HG02870 (cell line): ENCODE results near the gene PSAPL1.

ENCODE experiments used
- ATAC-seq: cut with Tn5 transposase; IDR thresholded peaks from one replicate; pipeline ENCODE4 v1.9.1; 2021; ENCODE audit warnings: mild to moderate bottlenecking, moderate library complexity; ENCODE audit not compliant: unreplicated experiment

The PSAPL1 gene, protein sequence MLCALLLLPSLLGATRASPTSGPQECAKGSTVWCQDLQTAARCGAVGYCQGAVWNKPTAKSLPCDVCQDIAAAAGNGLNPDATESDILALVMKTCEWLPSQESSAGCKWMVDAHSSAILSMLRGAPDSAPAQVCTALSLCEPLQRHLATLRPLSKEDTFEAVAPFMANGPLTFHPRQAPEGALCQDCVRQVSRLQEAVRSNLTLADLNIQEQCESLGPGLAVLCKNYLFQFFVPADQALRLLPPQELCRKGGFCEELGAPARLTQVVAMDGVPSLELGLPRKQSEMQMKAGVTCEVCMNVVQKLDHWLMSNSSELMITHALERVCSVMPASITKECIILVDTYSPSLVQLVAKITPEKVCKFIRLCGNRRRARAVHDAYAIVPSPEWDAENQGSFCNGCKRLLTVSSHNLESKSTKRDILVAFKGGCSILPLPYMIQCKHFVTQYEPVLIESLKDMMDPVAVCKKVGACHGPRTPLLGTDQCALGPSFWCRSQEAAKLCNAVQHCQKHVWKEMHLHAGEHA

DNA sequence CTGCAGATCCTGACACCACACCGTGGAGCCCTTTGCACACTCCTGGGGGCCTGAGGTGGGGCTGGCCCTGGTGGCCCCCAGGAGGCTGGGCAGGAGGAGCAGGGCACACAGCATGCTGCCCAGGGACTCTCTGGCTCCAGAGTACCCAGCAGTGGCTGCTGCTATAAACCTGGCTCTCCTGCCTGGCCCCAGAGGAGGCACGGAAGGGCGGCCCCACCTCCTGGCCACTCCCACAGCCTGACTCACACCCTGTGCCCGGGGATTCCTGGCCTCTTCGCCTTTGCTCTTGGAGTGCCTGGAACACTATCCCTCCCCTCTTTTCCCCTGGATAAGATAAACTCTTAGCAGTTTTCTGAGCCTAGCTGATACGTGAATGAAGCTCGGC lies at the start of gene PSAPL1:
PSAPL1 (minus strand) TSS at position 165 of the 385 bp plus-strand sequence; CDS start at position 114, 51 bp downstream.
- ATAC-seq, result no peak

DNA sequence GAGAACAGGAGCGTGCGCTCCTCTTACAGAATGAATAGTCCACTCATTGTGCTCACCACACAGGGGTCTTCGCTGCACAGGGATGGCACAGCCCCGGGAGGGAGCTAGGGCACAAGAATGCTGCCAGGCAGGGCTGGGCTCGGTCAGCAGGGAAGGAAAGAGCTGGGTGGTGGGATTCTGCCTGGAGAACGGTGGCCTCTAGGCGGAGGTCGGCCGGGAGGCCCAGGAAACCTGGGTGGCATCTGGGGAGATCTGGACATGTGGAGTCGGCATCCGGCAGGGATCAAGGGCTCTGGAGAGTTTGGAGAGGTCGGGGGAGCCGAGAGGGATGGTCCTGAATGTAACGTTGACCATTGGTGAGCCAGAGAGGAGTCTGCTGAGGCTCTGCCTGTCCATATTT lies 46.5 kb upstream of the PSAPL1 start:
- no peak for ATAC-seq

DNA sequence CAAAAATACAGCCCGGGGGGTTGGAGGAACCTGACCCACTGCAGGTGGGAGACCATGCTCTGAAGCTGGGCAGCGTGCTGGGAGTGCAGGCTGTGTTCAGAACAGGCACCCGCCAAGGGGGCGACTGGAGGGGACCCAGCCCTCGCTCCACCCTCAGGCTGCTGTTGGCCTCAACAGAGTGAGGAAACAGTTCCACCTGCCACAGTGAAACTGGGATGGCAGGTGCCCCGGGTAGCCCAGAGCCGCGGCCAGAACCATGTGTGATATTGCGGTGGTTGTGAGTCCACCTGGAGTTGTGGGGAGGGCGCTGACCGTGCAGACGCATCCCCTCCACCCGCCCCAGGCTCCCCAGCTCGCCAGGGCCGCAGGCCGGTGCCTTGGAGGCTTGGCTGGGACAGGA lies 45.7 kb upstream of the PSAPL1 start:
- no peak for ATAC-seq

DNA sequence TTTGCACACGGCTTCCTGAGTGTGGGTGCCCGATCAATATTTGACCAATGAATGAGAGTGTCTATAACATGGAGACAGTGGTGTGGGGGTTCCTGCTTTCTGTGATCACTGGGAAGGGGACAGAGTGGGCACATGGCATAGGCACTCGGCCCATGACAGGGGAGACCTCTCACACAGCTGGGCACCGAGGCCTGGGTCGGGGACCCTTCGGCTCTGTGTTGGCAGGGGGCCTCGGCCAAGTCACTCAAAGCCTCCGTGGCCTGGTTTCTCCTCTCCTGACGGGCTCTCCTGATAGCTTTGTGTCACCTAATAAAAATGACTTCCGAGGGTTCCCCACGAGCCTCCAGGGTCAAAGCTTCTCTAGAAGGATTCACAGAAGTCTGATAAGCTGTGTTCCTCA lies 43.9 kb upstream of the PSAPL1 start:
- ATAC-seq, result no peak

DNA sequence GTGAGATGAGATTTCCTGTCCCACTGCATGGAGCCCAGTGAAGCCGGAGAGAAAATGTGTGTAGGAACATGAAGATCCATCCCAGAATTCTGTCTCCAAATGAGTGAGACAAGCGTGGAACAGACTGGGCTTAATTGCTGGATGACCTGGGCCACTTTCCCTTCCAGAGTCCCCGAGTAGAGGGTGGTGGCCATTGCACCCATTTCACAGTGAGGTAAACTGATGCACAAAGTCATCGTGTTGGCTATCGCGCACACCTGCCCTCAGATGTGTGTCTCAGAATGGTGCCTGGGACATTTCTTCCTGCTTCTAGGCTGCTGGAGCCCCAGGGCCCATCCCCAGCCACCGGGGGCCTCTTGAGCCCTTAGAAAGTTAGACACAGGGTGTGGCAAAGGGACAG lies 43.0 kb upstream of the PSAPL1 start:
- no peak for ATAC-seq

DNA sequence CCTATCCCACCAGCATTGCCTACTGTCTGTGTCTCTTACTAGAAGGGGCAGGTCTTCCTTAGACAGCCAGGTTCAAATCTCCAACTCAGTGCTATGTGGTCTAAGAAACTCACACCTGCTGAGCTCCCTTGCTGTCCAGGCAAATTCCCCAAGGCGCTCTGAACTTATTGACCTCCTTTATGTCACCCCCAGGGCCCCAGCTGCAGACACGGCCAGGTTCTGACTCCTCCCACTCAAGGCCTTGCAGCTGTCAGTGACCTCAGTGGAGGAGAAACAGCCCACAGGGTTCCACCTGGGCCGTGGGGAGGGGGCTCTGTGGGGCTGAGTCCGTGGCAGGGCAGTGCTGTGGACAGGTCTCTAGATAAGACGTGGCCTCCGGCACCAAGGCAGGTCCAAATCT lies 42.1 kb upstream of the PSAPL1 start:
- ATAC-seq, result no peak

DNA sequence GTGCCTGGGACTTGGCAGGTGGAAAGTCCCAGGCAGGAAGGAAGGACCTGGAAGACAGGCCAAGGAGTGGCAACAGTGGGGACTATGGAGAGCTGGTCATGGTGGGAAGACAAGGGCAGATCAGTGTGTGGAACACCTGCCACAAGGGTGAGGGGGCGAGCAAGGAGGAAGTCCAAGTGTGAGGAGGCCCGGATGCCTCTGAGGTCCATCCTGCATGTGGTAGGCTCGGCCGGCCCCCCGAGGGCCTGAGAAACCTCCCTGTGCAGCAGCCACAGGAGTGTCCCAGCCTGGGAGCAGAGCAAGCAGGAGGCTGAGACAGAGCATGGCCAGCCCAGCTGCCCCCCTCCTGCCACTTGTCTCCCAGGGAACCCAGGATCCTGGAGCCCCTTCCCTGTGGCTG lies 40.5 kb upstream of the PSAPL1 start:
- no peak for ATAC-seq

DNA sequence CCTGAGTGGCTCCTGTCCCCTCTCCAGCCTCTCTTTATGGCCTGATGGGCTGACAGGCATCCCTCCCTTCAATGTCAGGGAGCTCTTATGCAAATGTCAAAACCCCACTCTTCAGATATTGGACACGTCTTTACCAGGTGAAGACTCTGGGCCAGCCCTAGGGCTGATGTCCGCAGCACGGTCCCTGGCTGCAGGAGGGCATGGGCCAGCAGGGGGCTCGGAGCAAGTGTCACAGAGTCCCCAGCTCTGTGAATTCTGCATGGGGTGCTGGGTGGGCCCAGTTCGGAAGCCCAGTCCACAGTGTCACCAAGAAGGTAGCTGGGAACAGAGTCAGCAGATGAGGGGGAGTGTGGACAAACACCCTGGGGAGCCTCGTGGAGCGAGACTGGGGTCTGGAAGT lies 39.6 kb upstream of the PSAPL1 start:
- no peak for ATAC-seq

DNA sequence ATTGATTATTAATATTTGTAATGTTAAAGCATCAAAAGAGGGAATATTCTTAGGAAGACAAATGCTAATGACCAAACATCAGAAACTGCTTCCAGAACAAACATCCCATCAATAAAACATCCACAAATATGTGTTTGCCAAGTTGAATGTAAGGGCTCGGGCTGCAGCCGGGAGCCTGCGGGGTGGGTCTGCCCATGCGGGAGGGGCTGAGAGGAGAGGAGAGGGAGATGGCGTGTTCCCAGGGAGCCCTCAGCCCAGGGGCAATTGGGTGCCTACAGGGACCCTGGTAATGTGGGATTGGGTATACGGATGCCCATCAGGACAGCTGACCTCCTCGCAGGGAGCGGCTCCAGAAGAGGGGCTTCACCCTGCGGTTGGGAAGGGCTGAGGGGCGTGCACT lies 38.4 kb upstream of the PSAPL1 start:
- no peak for ATAC-seq

DNA sequence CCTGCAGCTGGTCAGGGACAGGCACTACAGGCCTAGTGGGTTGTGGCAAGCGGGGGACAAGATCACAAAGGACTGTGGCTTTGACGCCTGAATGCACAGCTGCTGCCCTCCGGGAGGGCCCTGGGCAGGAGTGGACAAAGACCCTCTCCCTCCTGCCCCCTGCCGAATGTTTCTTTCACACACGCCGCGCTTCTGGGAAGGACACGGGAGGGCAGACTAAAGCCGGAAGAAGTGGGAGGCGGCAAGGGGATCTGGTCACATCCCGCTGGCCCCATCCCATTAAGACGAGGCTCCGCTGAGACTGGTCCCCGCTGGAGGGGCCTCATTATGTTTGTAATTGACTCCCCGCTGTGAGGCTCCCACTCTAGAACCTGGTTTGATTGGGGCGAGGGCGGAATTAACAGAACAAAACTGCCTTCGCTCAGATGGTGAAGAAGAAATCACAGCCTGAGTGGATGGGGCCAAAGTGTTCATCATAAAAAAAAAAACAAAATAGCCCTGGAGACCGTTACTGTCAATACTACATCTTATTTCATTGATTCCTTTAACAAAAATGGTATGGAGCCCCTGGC lies 37.8 kb upstream of the PSAPL1 start:
- no peak for ATAC-seq

DNA sequence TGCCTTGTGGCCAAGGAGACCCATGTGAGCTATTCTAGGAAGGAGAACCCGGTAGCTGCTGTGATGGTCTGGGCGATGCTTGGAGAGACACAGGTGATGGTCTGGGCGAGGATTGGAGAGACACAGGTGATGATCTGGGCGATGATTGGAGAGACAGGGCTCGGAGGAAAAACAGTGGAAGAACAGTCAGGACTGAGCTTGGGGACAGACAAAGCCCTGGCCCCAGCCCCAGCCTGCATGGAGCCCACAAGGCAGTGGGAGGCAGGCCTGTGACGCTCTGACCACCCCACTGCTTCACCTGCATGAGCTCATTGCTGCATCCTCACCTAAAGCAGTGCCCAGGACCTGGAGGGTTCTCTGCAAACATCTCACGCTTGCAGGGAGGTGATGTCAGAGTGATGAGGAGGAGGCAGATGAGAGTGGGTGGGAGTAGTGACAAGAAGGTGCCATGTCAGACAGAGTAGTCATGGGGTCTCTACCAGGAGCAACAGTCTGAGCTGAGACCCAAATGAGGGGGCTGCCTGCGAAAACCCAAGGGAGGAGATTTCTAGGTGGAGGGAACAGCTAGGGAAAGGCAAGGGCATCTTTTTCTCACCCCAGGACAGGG lies 35.9 kb upstream of the PSAPL1 start:
- no peak for ATAC-seq

DNA sequence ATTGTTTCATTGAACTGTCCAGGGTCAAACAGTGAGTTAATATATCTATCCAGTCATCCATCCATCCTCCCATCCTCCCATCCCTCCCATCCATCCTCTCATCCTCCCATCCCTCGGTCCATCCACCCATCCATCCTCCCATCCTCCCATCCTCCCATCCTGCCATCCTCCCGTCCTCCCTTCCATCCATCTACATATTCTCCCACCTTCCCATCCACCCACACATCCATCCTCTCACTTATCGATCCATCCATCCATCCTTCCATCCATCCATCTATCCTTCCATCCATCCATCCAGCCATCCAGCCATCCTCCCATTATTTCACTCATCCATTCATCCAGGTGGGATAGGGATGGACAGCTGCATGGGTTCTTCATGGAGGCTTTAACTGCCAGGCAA lies 35.4 kb upstream of the PSAPL1 start:
- no peak for ATAC-seq

DNA sequence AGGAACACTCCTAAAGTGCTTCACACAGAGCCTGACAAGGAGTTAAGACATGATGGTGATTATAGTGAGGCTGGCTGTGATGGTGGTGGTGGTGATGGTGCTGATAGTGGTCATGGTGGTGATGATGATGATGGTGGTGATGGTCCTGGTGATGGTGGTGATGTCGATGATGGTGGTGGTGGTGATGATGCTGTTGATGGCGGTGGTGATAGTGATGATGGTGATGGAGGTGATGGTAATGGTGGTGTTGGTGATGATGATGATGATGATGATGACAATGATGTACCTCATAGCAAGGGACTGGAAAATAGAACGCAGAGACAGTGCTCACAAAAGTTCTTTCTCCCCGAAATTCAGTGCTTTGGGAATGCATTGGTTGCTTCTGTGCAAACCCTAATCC lies 34.3 kb upstream of the PSAPL1 start:
- no peak for ATAC-seq

DNA sequence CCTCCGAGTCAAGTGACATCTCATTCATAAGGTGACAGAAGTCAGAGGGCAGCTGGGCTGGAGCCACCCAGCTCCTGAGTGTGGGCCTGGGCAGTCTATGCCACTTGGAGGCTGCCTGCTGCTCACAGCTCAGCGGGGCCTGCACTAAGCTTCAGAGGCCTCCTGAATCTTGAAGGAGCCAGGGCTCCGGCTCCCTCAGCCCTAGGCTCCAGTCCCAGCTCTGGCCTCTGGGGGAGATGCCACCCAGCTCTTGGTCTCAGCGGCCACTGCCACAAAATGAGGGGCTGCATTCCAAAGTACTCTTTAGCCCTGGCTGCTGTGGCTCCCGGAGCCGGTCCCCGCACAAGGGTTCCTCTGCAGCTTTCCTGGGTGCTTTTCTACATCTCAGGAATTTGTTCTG lies 32.7 kb upstream of the PSAPL1 start:
- ATAC-seq, result no peak

DNA sequence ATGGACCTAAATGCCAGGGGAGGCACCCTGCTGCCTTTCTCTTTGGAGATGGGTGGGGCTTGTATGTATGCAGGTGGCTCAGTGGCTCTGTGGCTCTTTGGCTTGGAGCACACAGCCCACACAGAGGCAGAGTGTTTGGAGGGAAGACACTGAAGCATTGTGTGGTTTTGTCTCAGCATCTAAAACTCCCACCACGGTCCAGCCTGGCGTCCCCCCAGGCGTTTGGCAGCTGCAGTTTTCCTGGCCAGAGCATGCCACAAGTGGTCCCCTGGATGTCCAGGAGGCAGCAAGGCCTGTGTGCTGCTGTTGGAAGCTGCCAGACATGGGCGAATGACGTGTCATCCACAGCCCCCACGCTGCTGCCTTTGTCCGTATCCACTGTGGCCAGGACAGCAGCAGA lies 32.2 kb upstream of the PSAPL1 start:
- ATAC-seq, result no peak

DNA sequence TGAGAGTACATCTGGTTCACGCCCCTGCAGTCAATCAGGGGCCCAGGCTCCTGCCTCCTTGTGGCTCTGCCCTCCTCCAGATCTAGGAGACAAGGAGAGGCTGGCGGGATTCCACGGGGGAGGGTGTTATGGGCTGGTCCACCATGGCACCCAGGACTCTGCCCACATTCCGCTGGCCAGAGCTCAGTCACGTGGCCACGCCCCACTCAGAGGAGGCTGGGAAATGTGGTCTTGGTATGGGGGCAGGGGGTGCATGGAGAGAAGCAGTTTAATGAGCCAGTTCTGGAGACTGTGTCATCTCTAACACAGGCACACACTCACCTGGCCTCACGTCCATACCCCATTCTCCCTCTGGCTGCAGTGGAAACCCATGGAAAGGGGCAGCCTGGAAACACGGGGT lies 31.5 kb upstream of the PSAPL1 start:
- ATAC-seq, result no peak

DNA sequence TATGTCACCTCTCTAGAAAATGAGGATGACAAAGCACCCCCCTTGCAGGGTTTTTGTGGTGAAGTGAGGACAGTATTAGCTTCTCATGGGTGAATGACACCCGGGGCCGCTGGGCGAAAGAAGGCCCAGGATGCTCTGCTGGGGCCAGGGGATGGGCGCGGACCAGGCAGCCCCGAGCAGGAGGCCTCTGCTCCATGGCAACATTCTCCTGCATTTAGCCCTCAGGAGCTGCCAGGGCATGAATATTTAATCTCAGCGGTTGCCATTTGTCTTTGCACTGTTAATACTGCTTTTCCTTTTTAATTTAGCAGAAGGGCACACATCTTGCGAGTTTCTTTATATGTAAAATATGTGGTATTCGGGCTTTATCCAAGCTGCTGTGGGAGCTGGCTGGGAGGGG lies 30.3 kb upstream of the PSAPL1 start:
- ATAC-seq, result no peak

DNA sequence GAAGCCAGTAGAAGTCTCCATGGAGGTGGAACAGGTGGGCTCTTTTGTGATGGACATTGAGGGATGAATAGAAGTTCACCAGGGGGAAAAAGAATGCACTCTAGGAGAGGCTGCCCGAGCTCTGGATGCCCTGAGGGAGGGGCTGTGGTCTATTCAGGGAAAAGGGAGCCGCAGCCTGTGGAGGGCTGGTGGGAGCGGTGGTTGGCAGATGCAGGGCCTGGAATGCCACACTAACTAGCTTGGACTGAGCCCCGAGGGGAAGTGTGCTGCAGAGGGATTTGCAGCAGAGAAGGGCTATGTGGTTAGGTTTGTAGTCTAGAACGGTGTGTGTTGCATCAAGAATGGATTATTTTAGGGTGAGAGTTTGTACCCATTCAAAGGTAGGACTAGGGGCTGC lies 29.5 kb upstream of the PSAPL1 start:
- no peak for ATAC-seq

DNA sequence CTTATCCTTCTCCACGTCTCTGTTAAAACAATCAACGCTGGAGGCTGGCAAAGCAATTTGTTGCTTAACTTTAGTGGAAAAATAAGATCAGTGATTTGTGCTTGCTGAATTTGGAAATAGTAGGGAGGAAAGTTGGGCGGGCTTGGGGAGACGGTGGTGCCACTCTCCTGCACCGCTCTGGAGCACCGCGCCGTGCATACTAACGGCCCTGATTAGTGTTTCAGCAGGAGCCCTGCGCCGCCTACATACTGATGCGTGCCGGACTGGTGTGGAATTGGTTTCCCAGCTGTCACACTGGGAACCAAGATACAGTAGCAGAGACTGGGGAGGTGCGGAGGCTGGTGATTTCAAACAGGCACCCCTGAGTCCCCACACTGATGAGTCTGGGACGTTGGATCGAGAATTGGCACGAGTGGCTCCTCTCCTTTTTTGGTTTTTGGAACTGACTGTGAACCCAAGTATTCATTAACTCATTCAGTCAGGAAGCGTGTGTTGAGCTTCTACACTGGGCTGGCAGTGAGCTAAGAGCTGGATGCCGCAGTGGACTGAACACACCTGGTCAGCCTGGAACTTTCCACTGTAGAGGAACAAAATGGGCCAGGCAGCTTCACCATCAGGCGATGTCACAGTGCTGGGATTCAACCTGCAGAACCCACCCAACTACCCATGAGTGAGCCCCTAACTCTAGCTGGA lies 29.0 kb upstream of the PSAPL1 start:
- ATAC-seq, result no peak

DNA sequence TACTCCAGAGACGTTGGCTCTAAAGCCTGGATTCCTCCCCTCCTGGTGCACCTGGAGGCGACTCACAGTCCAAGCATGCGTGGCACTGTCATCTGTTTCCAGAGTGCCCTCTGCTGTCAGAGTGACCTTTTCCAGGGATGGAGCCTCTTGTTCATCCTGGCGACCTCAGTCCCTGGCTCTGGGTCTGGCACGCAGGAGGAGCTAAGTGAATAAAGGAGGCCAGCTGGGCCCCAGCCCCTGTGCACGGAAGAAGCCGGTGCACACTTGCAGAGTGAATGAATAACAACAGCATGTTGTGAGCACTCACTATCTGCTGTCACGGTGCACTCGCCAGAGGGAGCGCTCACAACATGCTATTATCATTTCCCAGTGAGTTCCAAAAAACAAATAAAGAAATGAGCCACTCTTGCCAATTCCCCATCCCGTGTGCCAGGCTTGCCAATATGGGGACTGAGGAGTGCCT lies 27.8 kb upstream of the PSAPL1 start:
- ATAC-seq, result no peak

DNA sequence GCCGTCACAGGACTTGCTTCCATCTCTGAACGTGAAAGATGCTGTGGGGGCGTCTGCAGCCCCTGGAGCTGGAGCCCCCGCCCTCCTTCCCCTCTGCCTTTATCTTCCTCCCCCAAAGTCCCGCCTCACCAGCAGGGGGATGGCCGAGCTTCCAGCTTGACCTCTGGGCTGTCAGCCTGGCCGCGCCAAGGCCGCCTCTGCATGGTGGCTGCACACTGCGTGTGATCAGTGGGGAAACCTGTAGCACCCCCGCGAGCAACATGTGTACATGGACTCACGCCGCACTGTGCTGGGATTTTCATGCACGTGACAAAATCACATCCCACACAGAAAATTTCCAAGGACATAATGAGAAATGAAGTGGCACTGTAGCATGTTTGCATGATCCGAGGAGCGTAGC lies 26.5 kb upstream of the PSAPL1 start:
- no peak for ATAC-seq

DNA sequence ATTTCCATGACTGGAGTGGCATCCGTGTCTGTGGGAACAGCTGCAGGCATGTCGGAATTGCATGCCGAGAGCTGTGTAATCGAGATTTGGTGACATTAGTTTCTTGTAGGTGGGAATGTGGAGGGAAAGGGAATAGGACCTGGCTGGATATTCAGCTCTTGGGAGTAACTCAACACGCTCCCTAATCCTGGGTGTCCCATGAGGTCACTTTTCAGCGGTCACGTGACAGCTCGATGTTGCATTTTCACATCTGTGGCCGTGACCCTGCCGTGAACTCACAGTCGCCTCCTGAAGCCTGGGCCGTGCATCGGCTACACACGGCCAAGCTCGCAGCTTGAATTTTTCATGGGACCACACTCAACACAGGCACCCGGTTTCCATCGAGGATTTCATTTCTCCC lies 25.8 kb upstream of the PSAPL1 start:
- ATAC-seq, result no peak
